ENCODE measurements around the gene ALDH5A1. TPM values are rescaled to one million over a fixed set of nuclear protein-coding genes. Genes with fewer than 3 reads are reported as not detected.

ALDH5A1 gene
- polyA plus RNA-seq, 1 experiment: 0.35 TPM

- TF ChIP-seq, protein P1, sequence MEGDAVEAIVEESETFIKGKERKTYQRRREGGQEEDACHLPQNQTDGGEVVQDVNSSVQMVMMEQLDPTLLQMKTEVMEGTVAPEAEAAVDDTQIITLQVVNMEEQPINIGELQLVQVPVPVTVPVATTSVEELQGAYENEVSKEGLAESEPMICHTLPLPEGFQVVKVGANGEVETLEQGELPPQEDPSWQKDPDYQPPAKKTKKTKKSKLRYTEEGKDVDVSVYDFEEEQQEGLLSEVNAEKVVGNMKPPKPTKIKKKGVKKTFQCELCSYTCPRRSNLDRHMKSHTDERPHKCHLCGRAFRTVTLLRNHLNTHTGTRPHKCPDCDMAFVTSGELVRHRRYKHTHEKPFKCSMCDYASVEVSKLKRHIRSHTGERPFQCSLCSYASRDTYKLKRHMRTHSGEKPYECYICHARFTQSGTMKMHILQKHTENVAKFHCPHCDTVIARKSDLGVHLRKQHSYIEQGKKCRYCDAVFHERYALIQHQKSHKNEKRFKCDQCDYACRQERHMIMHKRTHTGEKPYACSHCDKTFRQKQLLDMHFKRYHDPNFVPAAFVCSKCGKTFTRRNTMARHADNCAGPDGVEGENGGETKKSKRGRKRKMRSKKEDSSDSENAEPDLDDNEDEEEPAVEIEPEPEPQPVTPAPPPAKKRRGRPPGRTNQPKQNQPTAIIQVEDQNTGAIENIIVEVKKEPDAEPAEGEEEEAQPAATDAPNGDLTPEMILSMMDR (IDR thresholded peaks at IDR 0.05; ENCODE audit: low read depth, low read length): no peak
- no peak overlapping the region for H3K4me3 ChIP-seq (ENCODE audit: low read depth, low read length)
- H3K27ac ChIP-seq (ENCODE audit: low read depth, low read length): no peak overlapping the region
- CTCF ChIA-PET: interaction anchor here (0.6 kb wide), 1 partner anchor 414 kb away, joined by 3 read pairs; no protein-coding TSS in a partner anchor
- H3K27me3 ChIP-seq (ENCODE audit: control insufficient read depth, insufficient read depth, low read length): peaks cover 5% of the 10 kb centered on the region
- H3K9me3 ChIP-seq (ENCODE audit: control insufficient read depth, insufficient read depth, low read length): no peaks in the 10 kb centered on the region
- DNase-seq (ENCODE audit: low read depth, low spot score): no peak
- POLR2A ChIA-PET: no interaction called here
Measured at GRCh38 chr6:24490948-24491347, 3.8 kb upstream of the ALDH5A1 start.

- ChIA-PET POLR2A (no interaction called here), CTCF (interaction anchor here (0.7 kb wide), 3 partner anchors 13 to 540 kb away, joined by 4 to 12 read pairs (median 7); no protein-coding TSS in a partner anchor)
- H3K27me3 ChIP-seq (ENCODE audit: control insufficient read depth, insufficient read depth, low read length): peaks cover 8% of the 10 kb centered on the region
- TF ChIP-seq, protein P1 (IDR thresholded peaks at IDR 0.05; ENCODE audit: low read depth, low read length): peak; percentile 35; the same call in 1 of the 2 replicates
- H3K4me3 ChIP-seq (ENCODE audit: low read depth, low read length): no peak overlapping the region
- DNase-seq (ENCODE audit: low read depth, low spot score): no peak
- no peak overlapping the region for H3K27ac ChIP-seq (ENCODE audit: low read depth, low read length)
- H3K9me3 ChIP-seq (ENCODE audit: control insufficient read depth, insufficient read depth, low read length): no peaks in the 10 kb centered on the region; the same call in 1 of the 2 replicates
Measured at GRCh38 chr6:24492475-24492874, 2.3 kb upstream of the ALDH5A1 start.

DNA sequence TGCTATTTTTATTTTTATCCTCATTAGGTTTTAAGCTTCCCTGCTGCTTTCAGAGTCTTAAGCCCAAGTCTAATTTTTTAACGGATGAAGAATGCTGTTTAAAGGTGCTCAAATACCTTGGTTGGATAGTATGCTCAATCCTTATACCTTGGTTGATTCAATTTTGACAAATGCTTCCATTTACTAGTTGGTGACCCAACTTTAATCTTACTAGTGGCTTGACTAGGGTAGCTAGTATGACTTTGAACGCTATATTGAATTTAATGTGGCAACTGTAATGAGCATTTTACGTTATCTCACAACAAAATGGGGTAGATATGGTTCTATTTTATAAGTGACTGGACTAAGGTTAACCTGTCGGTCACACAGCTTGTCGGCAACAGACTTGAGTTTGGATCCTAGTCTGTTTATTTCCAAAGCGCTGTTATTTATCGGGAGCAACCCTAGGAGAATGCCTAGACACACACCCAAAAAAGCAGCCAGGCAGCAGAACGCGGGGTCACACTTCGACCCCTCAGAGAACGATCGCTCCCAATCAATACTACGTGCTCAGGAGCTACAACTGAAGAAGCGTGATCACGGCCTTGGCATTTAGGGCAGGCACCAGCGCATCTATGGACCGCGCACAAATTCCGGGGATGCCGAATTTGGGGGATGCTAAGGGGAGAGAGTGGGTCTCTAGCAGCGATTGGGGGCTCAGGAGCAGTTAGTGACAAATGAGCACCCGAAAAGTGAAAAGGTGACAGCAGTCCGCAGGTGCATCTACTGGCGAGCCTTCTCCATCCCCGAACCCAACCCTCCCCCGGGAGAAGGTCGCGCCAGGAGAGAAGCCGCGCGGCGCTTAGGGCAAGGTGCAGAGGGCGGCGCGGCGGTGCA is 586 bp upstream of the ALDH5A1 start:
- peak overlapping the region; percentile 56 for H3K4me3 ChIP-seq (ENCODE audit: low read depth, low read length)
- no peak for DNase-seq (ENCODE audit: low read depth, low spot score)
- no peak overlapping the region for H3K27ac ChIP-seq (ENCODE audit: low read depth, low read length)
- POLR2A ChIA-PET: interaction anchor here (0.6 kb wide), 1 partner anchor 28 kb away, joined by 6 read pairs; no protein-coding TSS in a partner anchor
- no peaks in the 10 kb centered on the region; the same call in 1 of the 2 replicates for H3K9me3 ChIP-seq (ENCODE audit: control insufficient read depth, insufficient read depth, low read length)
- H3K27me3 ChIP-seq (ENCODE audit: control insufficient read depth, insufficient read depth, low read length): peaks cover 8% of the 10 kb centered on the region
- CTCF ChIA-PET: interaction anchor here (0.6 to 2.0 kb wide), 2 partner anchors 27 kb away, joined by 3 to 8 read pairs; no protein-coding TSS in a partner anchor
- TF ChIP-seq, protein P1 (IDR thresholded peaks at IDR 0.05; ENCODE audit: low read depth, low read length): no peak

GRCh38 chr6:24497254-24497970 is 2.6 kb downstream of the ALDH5A1 start:
- Histone ChIP-seq H3K9me3 (ENCODE audit: control insufficient read depth, insufficient read depth, low read length) (no peaks in the 10 kb centered on the region; the same call in 1 of the 2 replicates), H3K27ac (ENCODE audit: low read depth, low read length) (no peak overlapping the region), H3K4me3 (ENCODE audit: low read depth, low read length) (no peak overlapping the region), H3K27me3 (ENCODE audit: control insufficient read depth, insufficient read depth, low read length) (peaks cover 8% of the 10 kb centered on the region)
- POLR2A ChIA-PET: no interaction called here
- CTCF ChIA-PET: interaction anchor here (0.6 kb wide), 1 partner anchor 26 kb away, joined by 3 read pairs; no protein-coding TSS in a partner anchor
- DNase-seq (ENCODE audit: low read depth, low spot score): no peak
- TF ChIP-seq, protein P1 (IDR thresholded peaks at IDR 0.05; ENCODE audit: low read depth, low read length): no peak

Data from AG04450 (cell line).